GM21529 (cell line): ENCODE measurements around the gene PPP1R3G.
"Not testable (repeated sequence)": the region's sequence is repeated elsewhere in the genome, so short reads cannot be mapped to it uniquely, and the experiment has no call there.

ENCODE experiments used
- ATAC-seq: cut with Tn5 transposase; IDR thresholded peaks from one replicate; pipeline ENCODE4 v1.9.1; 2021; ENCODE audit not compliant: unreplicated experiment

PPP1R3G gene

DNA sequence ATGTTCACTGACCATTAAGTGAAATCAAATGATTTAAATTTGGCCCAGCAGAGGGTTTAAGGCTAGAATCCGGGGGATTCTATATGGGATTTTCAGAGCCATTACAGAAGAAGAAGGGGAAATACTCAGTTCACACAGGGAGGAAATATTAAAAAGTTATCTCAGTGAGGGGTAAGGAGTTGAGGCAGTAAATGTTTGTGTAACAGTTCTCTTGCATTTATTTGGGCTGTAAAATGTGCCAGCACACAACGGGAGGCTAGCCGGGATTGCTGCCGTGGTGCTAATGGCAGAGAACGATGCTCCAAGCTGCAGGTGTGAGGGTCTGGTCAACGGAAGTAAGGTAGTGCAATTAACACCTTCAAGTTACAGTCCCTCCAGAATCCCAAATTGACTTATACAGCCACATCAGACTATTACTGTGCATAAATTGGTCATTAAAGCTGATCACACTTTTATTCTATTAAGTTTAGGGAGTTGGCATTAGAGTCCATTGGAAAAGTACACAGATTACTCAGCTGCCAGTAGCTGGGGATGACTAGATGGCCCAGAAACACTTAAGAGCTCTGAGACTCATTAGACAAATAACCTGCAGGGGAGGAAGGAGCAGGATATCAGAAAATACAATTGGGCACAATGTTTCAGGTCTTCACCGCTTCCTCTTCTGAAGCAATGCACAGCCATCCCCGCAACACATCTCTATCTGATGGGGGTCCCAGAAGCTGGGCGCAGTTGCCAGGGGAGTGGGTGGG lies 31.3 kb downstream of the PPP1R3G start:
- no peak for ATAC-seq

DNA sequence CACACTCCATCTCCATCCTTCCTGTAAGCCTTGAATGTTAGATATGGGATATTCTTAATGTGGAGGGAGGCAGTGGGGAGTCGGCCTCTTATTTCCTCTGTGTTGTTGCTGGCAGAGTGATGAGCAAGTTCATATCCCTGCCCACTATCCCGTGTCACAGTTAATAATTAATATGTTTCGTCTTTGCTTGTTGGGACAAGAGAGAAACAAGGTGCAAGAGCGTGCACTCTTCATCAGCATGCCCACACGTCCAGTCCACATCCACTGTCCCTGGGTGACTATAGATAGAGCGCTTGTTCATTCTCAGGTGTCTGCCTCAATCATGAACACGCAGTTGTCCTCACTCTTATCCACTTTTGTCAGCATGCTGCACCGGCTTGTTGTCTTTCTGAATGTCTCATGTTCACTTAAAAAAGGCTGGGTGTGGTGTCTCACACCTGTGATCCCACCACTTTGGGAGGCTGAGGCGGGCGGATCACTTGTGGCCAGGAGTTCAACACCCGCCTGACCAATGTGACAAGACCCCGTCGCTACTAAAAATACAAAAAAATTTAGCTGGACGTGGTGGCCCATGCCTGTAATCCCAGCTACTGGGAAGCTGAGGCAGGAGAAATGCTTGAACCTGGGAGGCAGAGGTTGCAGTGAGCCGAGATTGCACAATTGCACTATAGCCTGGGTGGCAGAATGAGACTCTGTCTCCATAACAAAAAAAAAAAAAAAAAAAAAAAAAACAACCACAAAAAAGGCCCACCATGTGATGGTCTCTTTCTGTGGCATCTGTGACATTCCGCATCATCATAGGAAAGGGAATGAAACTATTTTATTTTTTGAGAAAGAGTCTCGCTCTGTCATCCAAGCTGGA lies 34.2 kb downstream of the PPP1R3G start:
- no peak for ATAC-seq

DNA sequence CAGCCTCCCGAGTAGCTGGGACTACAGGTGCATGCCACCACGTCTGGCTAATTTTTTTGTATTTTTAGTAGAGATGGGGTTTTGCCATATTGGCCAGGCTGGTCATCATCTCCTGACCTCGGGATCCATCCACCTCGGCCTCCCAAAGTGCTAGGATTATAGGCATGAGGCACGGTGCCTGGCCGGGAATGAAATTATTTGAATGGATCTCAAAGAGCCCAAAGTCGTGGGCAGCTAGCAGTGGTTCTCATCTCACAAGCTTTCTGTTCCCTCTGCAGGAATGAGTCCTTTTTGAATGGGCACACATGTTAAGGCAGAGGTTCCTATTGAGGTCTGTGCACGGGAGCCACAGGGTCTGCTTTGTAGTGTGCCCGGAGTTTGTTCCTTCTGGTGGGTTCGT lies 34.9 kb downstream of the PPP1R3G start:
- no peak for ATAC-seq

DNA sequence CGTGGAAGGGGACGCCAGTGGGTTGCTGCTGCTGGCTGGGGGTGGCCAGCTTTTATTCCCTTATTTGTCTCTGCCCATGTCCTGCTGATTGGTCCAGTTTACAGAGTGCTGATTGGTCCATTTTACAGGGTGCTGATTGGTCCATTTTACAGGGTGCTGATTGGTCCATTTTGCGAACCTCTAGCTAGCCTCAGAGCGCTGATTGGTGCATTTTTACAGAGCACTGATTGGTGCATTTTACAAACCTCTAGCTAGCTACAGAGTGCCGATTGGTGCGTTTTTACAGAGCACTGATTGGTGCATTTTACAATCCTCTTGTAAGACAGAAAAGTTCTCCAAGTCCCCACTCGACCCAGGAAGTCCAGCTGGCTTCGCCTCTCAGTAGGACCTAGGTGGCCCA lies 35.4 kb downstream of the PPP1R3G start:
- not testable (repeated sequence) for ATAC-seq

DNA sequence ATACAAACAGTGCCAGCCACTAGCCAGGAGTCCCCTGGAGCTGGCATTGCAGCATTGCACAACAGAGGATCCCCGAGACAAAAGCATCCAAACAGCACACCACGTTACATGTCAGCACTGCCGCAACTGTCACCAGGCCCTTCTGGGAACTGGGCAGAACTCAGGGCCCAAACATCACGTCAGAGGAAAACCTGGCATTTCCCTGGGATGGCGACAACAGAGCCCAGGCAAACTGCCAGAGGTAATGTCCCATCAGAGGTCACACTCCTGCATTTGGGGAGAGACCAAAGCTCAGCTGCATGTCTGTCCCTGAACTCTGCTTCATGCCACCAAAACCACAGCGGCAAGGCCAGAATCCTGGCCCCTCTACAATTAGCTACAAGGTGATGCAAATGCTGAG lies 36.3 kb downstream of the PPP1R3G start:
- no peak for ATAC-seq

DNA sequence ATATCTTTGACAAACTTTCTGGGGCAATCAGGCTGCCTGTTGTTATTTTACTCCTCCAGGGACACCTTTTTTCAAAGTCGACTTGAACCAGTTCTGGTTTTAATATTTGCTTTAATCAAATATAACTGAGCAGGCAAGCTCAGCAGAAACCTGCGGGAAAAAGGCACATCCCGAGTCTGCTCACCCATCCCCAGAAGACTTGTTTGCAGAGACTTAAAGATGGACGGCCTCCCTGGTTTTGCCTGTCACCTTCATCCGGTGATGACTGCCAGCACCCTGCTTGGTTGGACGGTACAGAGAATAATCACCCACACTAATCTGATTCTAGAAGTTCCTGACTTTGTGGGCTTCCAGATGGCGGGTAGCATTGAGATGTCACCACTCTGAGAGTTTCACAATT lies 36.8 kb downstream of the PPP1R3G start:
- ATAC-seq: no peak

DNA sequence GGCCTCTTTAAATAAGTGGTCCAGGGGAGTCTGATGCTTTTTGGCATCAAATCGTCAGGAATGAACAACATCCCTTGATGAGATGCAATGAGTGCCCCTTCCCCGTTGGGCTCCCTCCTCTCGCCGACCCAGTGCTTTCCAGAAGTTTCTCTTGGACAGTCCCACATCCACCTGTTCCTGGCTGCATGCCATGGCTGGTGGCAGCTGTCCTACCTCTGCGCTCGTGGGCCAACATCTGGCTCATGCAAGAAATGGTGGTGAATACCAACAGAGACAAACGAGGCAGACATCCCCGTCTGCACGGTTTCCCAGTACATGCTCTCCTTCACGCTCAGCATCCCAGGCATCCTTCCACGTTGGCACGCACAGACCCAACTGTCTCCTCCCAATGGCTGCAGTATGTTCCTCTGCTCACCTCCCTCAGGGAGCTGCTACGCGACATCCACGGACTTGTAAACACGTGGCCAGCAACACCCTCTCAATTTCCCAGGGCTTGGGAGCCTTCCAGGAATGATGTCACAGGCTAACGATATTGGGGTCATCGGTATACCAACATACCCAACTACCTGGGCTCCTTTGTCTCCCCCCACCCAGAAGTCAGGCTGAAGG lies 37.5 kb downstream of the PPP1R3G start:
- ATAC-seq: no peak

DNA sequence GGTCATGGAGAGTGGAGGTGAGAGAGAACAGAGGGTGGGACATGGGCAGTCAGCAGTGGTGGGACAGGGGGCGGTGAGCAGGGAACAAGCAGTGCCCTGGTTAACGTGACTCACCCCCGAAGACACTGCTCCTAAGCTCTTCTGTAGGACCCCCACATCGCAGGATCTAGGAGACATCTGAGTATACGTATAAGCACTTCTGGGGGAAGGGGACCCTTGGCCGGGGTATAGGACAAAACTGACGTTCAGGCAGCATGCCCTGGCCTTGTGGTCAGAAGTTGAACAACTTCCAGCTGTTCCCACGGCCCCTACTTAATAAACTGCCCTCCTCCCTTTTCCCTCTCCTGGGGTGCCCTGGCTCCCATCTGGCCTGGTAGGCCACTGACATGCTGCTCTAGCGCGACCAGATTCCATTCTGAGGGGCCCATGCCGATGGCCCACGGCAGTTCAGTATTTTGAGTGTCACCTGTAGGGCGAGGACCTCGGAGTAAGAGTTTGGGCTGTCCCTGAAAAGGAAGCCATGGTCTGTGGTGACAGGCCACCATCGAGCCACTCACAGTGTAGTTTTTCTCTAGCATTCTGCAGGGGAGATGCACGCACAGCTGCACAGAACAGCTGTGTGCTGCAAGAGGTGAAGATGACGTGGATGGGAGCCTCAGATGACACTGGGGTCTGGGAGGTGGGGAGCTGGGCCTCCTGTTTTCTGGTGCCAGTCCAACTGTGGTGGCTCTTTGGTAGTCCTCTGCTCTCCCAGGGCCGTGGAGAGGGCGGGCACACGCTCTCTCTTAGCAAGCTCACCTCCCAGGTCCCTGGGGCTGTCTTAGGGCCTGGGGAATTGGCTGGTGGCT lies 38.4 kb downstream of the PPP1R3G start:
- ATAC-seq: no peak

DNA sequence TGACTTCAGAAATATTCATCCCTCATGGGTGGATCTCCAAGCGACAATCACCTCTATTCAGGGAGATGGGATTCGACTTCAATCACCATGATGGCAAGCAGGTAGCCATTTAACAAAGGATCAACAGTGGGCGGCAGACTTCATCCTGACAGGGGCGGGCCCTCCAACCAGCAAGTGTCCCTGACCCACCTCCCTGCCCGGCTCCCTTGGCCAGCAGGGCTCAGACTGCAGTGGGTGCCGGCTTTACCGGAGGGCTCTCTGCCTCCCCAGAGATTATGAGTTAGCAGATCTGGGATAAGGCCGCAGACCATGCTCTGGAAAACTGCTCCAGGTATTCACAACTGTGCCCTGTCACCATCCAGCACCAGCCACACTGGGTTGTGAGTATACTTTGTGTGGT lies 39.4 kb downstream of the PPP1R3G start:
- ATAC-seq: no peak

DNA sequence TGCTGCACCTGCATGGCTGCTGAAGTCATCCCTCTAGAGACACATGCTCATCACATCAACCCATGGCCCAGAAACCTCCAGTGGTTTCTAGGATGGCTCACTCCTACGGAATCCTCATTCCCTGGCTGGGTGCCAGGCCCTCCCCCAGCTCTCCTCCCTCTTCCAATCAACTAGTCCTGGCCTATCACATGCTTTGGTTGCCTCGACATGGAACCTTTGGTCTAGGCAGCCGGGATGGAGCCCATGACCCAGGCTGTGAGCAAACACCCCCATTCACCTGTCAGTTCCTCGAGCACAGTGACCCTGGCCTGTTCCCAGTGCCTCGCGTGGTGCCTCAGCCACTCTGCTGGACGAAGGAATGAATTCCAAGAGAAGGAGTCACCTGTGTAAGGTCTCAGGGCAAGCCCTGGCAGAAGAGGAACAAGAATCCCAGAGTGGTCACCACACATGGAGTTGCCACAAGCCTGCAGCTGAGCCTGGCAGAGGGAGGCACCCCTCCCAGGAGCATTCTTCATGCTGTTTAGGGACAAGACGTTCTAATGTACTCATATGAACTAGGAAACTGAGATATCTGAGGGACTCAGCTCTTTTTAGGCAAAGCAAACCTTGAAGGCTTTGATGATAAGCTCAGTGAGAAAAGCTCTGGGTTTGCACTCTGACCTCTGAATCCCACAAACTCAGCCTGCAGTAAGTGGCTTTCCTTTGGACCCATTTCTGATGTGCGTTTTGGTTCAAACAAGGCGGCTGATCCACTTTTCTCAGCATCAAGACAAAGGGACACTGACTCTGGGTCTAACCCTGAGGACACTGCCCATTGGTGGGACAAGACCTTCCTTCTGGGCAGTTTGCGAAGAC lies 40.2 kb downstream of the PPP1R3G start:
- no peak for ATAC-seq

DNA sequence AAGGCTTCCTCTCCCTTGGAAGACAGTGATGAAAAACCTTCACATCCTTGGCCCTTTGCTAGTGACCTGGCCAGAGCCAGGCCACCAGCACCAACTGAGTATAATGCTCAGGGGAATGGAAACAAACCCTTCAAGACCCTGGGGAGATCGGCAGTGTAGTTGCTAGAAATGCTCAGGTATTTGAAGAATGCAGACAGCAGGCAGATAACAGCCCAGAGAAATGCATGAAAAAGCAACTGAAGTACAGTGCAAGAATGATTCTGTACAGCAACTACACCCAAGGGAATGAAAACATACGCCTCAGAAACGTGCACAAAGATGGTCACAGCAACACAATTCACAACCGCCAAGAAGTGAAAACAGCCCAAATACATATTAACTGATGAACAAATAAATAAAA lies 41.1 kb downstream of the PPP1R3G start:
- ATAC-seq: no peak

DNA sequence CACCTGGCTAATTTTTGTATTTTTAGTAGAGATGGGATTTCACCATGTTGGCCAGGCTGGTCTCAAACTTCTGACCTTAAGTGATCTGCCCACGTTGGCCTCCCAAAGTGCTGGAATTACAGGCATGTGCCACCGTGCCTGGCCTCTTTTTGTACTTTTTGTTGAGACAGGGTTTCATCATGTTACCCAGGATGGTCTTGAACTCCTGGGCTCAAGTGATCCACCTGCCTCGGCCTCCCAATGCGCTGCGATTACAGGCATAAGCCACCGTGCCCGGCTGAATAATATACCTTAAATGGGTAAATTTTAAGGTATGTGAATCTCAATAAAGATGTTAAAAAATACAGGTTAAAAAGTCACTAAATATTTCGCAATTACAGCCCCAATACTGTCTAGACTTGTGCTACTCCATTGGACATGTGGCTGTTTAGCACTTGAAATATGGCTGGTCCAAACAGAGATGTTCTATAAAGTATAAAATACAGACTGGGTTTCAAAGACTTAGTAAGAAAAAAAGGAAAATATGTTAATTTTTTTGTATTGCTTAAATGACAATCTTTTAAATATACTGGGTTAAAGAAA lies 42.1 kb downstream of the PPP1R3G start:
- no peak for ATAC-seq

DNA sequence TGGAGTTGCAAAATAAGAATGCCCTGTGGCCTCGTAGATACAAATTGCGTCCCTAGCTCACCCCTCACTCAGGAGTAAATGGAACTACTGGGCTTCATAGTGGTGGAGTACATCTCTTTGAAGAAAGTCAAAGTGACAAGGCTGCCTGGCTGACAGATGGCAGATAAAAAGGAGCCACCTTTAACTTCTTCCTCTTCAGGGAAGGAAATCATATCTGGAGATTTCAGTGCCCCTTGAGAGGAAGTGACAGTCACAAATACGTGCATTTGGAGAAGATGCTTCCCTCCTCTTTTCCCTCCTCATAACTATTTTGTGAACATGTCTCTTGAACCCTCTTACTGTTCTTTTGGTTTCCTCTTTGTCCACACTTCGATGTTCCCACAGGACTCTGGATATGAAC lies 43.2 kb downstream of the PPP1R3G start:
- ATAC-seq: no peak

DNA sequence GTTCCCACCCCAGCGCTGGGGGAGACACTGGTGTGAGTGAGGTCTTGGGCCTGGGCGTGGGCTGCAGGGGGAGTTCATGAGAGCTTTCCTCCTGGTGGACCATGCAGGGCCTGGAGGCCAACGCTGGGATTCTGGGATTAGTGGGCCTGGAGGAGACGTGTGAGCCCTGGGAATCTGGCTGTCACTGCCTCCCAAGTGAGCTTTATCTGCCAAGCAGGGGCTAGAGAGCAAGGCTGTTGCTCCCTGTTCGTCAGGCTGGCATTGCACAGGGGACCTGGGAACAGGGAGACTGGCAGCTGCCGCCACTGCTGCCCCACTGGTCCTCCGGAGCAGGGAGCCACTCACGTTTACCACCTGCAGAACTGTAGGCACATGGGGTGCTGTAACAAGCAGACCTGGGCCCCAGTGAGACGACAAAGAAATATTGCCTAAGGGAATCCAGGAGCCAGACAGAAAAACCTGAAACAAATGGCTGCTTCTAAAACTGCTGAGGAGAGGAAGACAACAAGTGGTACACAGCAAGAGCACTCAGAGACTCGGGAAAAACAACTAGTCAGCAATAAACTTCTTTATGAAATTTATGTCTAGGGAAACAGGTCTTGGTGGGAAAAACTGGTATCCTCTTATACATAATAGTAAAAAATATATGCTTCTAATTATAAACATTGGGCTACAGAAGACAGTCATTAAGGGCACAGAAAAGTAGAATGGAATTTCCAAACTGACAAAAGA lies 45.2 kb downstream of the PPP1R3G start:
- no peak for ATAC-seq

DNA sequence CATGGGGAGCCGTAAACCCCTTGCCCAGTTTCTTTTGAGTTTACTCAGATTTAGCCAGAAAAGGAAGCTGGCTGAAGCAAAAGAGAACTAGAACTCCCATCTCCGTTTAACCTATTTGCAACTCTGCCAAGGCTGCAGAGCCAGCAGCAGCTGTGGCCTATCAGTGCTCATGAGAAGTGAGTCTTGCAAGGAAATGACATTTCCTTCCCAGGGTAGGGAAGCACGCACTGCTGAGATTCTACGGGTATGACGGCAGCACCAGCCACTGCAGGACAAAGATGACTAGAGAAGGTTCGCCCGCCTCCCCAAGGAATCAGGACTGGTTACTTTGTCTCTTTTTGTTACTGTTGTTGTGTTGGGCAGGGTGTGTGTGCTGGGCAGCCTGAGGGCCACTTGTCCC lies 47.6 kb downstream of the PPP1R3G start:
- ATAC-seq: peak; percentile 97

DNA sequence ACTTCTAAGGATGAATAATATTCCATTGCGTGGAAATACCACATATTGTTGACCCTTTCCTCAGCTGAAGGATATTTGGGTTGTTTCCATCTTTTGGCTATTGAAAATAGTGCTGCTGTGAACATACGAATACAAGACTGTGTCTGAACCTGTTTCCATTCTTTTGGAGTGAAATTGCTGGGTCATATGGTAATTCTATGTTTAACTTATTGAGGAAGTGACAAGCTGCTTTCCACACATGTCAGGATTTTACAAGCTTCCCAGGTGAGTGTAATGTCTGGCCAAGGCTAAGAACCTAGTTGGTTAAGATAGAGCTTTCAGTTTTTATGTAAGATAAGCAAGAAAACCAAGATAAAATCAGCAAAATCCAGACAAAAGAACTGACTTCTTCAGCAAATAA lies 48.8 kb downstream of the PPP1R3G start:
- no peak for ATAC-seq

DNA sequence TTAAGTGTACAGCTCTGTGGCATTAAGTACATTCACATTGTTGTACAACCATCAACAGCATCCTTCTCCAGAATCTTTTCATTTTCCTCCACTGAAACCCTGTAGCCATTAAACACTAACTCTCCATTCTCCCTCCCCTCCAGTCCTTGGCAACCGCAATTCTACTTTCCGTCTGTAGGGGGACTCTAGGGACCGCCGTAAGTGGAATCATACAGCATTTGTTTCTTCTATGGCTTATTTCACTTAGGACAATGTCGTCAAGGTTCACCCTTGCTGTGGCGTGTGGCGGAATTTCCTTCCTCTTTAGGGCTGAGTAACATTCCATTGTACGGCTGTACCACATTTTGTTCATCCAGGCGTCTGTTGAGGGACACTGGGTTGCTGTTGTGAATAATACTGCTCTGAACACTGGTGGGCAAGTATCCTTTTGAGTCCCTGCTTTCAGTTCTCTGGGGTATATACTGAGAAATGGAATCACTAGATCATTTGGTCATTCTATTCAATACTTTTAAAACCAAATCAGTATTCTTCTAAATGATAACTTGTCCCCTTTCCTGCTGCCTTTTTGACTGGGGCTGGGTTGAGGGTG lies 50.7 kb downstream of the PPP1R3G start:
- no peak for ATAC-seq

DNA sequence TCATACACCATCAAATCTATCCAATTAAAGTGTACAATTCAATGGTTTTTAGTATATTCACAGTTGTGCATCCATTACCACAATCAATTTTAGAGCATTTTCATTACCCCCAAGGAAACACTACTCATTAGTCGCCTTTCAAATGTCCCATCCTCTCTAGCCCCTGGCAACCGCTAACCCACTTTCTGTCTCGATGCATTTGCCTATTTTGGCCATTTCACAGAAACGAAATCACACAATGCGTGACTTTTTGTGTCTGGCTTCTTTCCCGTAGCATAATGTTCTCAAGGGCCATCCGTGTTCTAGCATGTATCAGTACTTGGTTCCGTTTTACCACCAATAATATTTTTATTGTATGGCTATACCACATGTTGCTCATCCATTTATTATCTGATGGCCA lies 51.7 kb downstream of the PPP1R3G start:
- no peak for ATAC-seq
